Measurements from ENCODE around the gene NPC1L1.

DNA sequence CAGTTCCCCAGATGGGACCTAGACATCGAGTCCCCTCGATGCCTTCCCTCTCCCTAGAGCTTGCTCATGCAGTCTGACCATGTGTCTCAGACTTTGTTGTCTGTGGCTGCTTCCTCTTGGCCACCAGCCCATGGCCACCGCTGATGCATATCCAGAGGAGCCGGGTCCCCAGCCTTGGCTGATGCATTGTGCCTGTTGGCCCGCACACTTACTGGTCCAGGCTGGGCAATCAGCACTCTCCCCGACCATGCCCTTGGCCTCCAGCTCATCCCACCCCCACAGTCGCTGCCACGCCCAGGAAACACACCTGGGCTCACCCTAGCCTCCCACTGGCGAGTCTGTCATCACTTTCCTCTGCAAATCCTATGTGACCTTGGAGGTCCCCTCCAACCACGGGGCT is 10.1 kb downstream of the NPC1L1 start:
- TF ChIP-seq YY1 (IDR thresholded peaks at IDR 0.05; ENCODE audit: insufficient read depth, insufficient read length) = no peak
- no peak for TF ChIP-seq ZNF274 (IDR thresholded peaks at IDR 0.05; ENCODE audit: low read depth, low read length)
